Stimulated activated CD8-positive, alpha-beta memory T cell treated with anti-CD3 and anti-CD28 coated beads, Interleukin-7, amount 100 ng/mL, for 4 hours (primary cell): ENCODE measurements around the gene GCDH.
"Not testable (repeated sequence)": the region's sequence is repeated elsewhere in the genome, so short reads cannot be mapped to it uniquely, and the experiment has no call there.

Experiments
- DNase-seq, 2 donors: peaks; one replicate each; pipeline ENCODE4 v3.0.0-alpha.2; 2020; ENCODE audit warnings: low read depth in 2 of 2

Gene GCDH

DNA sequence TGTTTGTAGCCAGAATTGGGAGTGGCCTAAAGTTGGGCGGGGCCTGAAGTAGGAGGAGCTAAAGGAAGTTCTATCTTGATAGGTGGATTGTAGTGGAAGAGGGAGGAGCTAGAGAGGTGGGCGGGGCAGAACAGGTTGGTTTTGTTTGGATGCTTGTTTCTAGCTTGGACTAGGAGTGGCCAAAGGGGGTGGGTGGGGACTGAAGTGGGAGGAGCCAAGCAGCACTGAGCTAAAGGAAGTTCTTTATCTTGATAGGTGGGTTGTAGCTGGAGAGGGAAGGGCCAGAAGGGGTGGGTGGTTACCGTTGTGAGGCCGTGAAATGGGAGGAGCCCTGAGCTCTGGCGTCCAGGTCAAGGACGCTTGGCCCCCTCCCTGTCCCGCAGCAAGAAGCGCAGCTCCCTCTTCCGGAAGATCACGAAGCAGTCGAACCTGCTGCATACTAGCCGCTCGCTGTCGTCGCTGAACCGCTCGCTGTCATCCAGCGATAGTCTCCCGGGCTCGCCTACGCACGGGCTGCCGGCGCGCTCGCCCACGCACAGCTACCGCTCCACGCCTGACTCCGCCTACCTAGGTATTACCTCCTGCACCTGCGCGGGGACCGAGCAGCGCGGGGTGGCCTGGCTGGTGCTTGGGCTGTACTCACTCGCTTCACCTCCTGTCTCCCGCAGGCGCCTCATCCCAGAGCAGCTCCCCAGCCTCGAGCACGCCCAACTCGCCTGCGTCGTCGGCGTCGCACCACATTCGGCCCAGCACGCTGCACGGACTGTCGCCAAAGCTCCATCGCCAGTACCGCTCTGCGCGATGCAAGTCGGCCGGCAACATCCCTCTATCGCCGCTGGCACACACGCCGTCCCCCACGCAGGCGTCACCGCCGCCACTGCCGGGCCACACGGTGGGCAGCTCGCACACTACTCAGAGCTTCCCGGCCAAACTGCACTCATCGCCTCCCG lies 17.7 kb upstream of the GCDH start:
- DNase-seq, result peak in 1 of 2 donors; percentile 54

DNA sequence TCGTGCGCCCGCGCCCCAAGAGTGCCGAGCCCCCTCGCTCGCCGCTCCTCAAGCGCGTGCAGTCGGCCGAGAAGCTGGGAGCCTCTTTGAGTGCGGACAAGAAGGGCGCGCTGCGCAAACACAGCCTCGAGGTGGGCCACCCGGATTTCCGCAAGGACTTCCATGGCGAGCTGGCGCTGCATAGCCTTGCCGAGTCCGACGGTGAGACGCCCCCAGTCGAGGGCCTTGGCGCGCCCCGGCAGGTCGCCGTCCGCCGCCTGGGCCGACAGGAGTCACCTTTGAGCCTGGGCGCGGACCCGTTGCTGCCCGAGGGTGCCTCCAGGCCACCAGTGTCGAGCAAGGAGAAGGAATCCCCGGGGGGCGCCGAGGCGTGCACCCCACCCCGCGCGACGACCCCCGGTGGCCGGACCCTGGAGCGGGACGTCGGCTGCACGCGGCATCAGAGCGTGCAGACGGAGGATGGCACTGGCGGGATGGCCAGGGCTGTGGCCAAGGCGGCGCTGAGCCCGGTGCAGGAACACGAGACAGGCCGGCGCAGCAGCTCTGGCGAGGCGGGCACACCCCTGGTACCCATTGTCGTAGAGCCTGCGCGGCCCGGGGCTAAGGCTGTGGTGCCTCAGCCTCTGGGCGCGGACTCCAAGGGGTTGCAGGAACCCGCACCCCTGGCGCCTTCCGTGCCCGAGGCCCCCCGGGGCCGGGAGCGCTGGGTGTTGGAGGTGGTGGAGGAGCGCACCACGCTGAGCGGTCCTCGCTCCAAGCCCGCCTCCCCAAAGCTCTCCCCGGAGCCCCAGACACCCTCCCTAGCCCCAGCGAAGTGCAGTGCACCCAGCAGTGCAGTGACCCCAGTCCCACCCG lies 16.8 kb upstream of the GCDH start:
- DNase-seq, result no peak

- no peak for DNase-seq
Observed at GRCh38 chr19:12875086-12875485, 15.9 kb upstream of the GCDH start.

DNA sequence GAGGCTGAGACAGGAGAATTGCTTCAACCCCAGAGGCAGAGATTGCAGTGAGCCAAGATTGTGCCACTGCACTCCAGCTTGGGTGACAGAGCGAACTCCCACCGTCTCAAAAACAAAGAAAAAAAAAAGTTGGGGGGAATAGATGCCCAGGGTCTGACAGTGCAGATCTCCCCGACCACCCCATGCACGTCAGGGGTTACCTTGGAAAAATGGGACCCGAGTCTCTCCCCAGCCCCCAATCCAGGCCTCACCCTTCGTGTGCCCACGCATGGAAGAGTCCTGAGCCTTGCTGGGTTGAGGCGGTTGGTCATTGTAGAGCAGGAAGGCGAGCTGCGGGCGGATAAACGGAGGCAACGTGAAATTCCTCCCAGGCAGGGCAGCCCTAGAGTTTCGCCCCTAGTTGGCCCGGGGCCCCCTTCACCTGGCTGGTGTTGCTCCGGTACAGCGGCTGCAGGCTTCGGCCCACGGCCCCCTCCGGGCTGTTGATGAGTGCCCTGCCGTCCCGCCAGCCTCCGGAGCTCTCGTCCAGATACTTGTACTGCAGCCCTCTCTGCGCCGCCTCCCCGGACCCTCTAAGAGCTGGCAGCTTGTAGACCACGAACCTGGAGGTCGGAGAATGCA lies 10.3 kb upstream of the GCDH start:
- DNase-seq, result no peak

DNA sequence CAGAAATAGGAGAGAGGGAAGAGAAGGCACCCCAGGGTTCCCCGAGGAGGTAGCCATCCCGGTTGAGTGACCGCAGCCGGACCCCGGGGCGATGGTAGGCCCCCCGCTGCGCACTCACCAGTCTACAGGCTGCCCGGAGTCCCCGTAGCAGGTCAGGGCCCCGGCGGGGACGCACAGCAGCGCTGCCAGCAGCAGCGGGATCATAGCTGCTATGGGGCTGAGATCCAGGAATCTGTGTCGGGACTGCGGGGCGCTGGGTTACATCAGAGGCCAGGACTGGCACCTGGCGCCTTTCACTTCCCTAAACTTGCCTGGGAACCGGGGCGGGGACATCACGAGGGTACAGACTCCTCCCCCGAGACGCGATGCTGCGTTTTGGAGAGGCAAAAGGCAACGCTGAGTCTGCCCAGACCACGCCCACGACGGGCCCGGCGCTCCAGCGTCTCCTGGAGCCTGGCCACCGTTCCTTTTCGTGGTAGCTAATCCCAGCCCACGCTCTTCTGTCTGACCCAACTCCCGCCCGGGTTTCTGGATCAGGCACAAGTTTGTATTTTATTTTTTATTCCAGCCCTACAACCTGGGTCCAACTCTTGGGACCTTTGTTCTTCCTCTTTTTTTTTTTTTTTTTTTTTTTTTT lies 9.7 kb upstream of the GCDH start, which contains the start of gene DNASE2:
TSS of gene DNASE2 (minus strand) at position 278 of the 637 bp plus-strand sequence. CDS start at position 204, 74 bp downstream.
- peak; percentile 78 to 83 for DNase-seq

GRCh38 chr19:12882589-12882988 lies 8.4 kb upstream of the GCDH start:
- no peak for DNase-seq

DNA sequence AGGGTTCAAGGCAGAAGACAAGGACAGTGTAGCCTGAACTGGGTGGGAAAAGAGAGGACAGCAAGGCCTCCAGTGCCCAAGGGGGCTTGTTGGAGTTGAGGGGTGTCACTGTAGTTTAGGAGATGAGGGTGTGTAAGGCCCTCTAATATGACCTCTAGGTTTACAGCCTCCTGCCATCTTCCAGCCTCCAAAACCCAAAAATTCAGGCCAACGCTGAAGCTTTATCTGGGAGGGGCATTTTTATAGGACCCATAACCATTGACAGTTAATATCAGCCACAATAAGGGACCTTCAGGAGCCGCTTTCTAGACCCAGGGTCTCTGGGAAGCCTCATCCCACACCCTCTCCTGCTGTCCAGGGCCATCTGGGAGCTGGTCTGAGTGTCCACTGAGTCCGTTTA lies 6.8 kb upstream of the GCDH start:
- DNase-seq, result no peak

DNA sequence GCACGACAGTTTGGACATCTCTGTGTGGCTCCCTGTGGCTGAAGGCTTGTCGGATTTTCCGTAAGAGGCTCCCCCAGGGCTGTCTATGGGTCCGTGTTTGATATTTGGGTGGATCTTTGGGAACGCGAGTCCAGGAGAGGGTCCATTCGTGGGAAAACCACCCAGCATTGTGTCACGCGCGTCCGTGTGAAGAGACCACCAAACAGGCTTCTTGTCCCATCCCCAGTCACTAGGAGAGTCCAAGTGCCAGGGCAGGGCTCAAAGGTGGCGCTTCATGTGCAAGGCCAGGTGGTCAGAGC lies 6.4 kb upstream of the GCDH start:
- DNase-seq, result no peak

DNA sequence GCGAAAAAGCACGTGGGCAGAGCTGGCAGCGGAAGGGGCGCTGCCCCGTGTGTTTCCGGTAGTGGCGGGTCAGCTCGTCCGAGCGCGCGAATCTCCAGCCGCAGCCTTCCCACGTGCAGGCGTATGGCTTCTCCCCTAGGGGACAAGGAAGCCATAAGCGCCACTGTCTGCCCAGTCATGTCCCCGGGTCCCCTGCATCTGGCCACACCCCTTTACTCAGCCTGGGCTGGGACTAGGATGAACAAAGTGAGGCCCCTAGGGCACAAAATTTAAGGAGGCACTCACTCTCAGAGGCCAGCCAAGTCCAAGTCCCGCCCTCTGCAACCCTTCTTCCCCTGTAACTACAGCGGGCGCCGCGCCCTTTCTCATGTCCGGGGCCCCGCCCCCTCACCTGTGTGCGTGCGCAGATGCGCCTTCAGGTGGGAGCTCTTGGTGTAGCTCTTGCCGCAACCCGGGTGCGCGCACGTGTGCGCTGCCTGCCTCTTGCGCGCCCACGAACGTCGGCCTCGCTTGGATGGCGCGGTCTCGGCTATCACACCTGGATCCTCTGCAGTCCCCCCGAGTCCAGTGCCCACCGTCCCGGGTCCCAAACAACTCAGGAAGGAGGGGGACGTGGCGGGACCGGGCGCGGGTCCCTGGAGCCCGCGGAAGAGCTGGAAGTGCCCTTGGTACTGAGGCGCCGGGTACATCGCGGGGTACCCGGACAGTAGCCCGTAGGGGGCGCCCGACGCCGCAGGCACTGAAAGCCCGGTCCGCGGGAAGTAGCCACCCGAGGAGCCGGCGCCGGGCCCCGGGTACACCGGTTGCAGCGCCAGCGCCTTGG lies 5.8 kb upstream of the GCDH start:
- peak; percentile 79 to 81 for DNase-seq

GRCh38 chr19:12885749-12886650 lies 5.0 kb upstream of the GCDH start:
- no peak for DNase-seq

DNA sequence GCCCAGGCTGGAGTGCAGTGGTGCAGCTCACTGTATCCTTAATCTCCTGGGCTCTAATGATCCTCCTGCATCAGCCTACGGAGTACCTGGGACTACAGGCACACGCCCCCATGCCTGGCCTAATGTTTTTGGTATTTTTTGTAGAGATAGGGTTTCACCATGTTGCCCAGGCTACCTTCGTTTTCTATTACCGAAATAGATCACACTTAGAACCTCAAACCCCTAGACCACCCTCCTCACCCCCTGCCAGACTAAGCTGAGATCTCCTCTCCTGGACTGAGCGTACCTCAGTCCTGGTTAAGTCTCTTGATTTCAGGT lies 4.3 kb upstream of the GCDH start:
- no peak for DNase-seq

DNA sequence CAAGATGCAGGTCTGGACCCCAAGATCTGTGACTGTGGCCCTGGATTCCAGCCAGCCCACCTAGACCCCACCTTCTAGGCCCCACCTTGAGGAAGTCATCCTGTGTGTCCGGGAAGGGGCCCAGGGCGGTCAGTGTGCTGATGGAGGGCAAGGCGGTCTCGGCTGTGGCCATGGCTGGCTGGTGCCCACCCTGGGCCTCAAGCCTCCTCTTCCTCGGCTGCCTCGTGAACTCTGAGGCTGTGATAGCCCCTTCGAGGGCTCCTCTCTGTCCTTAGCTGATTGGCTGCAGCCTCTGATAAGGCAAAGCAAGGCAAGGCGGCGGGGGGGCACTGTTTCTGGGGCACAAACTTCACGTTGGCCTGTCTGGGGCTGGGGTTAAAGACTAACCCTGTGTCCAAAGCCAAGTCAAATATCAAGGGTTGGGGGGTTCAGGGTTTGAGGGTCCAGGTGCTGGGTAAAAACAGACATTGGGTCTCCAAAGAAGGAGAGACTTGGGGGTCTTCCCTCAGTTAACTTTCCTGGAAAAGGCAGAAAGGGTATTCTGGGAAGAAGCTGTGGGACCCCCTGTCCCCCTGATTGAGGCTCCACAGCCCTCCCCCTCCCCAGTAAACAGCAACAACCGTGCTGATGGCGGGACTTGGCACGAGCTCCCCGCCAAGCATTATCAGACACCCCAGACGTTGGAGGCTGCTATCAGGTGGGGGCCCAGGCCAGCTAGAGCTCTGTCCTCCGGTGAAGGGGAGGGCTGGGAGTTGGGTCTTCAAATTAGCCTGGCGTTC lies 3.8 kb upstream of the GCDH start, which contains the start of gene KLF1:
TSS of gene KLF1 (minus strand) at position 233 of the 779 bp plus-strand sequence. CDS start at position 172, 61 bp downstream.
- no peak for DNase-seq

DNA sequence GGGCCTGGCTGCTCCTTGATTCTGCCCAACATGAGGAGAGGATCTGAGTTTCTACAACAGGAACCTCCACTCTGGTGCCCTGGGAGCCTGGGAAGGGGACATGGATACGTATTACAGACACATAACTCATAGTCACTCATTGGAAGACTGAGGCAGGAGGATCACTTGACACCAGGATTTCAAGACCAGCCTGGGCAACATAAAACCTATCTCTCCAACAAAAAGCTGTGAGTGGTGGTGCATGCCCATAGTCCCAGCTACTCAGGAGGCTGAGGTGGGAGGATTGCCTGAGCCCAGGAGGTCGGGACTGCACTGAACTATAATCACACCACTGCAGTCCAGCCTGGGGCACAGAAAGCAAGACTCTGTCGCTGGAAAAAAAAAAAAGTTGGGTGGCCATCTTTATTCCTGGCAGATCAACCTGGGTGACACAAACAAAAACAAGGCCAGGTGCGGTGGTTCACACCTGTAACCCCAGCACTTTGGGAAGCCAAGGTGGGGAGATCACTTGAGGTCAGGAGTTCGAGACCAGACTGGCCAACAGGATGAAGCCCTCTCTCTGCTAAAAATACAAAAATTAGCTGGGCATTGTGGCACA lies 2.9 kb upstream of the GCDH start:
- DNase-seq, result no peak

- DNase-seq, result not testable (repeated sequence)
Observed at GRCh38 chr19:12890299-12890786, 617 bp upstream of the GCDH start.

GRCh38 chr19:12891553-12892021 lies 627 bp downstream of the GCDH start:
- no peak for DNase-seq

GRCh38 chr19:12893582-12893981 lies 2.6 kb downstream of the GCDH start:
- no peak for DNase-seq

- no peak for DNase-seq
Observed at GRCh38 chr19:12896460-12896859, 5.5 kb downstream of the GCDH start.

DNA sequence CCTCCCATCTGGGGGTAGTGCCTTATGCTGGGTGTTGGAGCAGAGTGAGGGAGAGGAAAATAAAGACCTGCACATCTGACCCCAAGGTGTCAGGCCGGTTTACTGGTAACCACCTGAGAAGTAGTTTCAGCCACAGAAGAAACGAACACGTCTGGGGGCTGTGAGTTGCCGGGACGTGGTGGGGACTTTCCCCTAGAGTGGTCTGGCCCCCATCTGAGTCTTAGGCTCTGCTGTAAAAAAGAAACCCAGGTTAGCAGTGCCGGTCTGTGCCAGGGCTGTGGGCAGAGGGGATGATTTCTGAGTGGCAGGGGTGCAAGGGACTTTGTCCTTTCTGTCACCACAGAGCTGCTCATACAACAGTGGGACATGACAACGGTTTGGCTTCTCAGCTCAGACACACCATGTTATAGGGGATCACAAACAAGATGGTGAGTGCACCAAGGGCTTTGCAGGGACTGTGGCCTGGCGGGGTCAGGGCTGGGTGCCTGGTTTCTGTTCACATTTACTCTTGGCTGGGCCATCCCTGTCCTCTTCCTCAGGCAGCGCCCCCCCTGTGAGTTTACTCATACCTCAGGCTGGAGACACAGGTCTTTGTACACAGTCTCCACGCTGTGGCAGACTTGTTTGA lies 9.0 kb downstream of the GCDH start:
- no peak for DNase-seq
